HG03060 (cell line): ENCODE results near the gene HDAC11.
"Not testable (repeated sequence)": the region's sequence is repeated elsewhere in the genome, so short reads cannot be mapped to it uniquely, and the experiment has no call there.

Experiments
- ATAC-seq: cut with Tn5 transposase; IDR thresholded peaks from one replicate; pipeline ENCODE4 v1.9.1; 2021; ENCODE audit warnings: low read depth, moderate number of reproducible peaks; ENCODE audit not compliant: unreplicated experiment

HDAC11 gene

GRCh38 chr3:13465236-13465873 is 14.8 kb upstream of the HDAC11 start:
- ATAC-seq: no peak

- no peak for ATAC-seq
These were observed 13.3 kb upstream of the HDAC11 start for GRCh38 chr3:13466781-13467180.

GRCh38 chr3:13470894-13471574 is 9.1 kb upstream of the HDAC11 start:
- no peak for ATAC-seq

GRCh38 chr3:13472286-13472685 is 7.8 kb upstream of the HDAC11 start:
- no peak for ATAC-seq

GRCh38 chr3:13473020-13473419 is 7.1 kb upstream of the HDAC11 start:
- ATAC-seq: no peak

GRCh38 chr3:13474021-13474420 is 6.1 kb upstream of the HDAC11 start:
- ATAC-seq: no peak

- no peak for ATAC-seq
These were observed 5.3 kb upstream of the HDAC11 start for GRCh38 chr3:13474776-13475303.

GRCh38 chr3:13475871-13476590 is 4.1 kb upstream of the HDAC11 start:
- no peak for ATAC-seq

GRCh38 chr3:13477943-13478342 is 2.2 kb upstream of the HDAC11 start:
- no peak for ATAC-seq

- ATAC-seq: no peak
These were observed 849 bp upstream of the HDAC11 start for GRCh38 chr3:13479332-13479581.

- ATAC-seq: no peak
These were observed 523 bp downstream of the HDAC11 start for GRCh38 chr3:13480340-13481318.

GRCh38 chr3:13482106-13482690 is 2.1 kb downstream of the HDAC11 start:
- no peak for ATAC-seq

- ATAC-seq: no peak
These were observed 3.2 kb downstream of the HDAC11 start for GRCh38 chr3:13483286-13483685.

GRCh38 chr3:13483988-13484695 is 4.0 kb downstream of the HDAC11 start:
- ATAC-seq: no peak

- ATAC-seq: no peak
These were observed 4.9 kb downstream of the HDAC11 start for GRCh38 chr3:13484851-13485590.

GRCh38 chr3:13485630-13486562 is 5.8 kb downstream of the HDAC11 start:
- ATAC-seq: not testable (repeated sequence)

GRCh38 chr3:13487403-13487802 is 7.3 kb downstream of the HDAC11 start:
- no peak for ATAC-seq
